NCI-H82 (cell line): Measurements from ENCODE around the gene FRS2.

Source experiments
- DNase-seq: peaks from one replicate; lab custom pipeline; 2025; lab: John Stamatoyannopoulos, UW

The FRS2 gene

DNA sequence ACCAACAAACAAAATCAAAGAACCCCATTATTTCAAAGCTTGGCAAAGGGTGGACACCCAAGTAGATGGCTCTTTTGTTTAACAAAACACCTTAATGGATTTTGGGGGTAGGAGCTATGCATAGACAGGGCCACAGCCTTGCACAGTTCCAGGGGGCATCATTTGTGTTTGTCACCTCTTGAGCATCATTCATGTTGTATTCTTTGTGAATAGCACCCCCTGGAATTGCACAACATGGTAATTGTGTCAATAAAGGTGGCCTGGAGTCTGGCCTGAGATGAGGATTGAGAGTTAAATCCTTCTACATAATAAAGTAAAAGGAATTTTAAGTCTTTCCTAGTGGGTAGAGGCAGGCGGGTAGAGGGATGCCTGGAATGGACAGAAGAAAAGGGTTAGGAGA, 3.3 kb upstream of the FRS2 start:
- no peak for DNase-seq

DNA sequence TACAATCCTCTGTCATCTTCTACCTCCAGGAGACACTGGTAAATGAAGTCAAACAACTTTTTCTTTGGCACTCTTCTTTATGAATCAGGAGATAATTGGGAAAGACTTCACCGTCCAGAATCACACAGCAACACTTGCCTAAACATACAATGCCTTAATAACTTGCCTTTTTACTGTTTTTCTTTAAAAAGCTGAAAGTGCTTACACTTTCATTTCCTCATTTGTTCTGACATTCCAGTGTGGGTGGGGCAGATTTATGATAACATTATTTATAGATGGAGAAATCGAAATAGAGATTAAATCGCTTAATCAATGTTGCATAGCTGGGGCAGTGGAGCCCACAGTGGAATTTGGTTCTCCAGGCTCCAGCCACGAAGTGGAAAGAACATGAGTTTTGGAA, 2.8 kb upstream of the FRS2 start:
- no peak for DNase-seq

DNA sequence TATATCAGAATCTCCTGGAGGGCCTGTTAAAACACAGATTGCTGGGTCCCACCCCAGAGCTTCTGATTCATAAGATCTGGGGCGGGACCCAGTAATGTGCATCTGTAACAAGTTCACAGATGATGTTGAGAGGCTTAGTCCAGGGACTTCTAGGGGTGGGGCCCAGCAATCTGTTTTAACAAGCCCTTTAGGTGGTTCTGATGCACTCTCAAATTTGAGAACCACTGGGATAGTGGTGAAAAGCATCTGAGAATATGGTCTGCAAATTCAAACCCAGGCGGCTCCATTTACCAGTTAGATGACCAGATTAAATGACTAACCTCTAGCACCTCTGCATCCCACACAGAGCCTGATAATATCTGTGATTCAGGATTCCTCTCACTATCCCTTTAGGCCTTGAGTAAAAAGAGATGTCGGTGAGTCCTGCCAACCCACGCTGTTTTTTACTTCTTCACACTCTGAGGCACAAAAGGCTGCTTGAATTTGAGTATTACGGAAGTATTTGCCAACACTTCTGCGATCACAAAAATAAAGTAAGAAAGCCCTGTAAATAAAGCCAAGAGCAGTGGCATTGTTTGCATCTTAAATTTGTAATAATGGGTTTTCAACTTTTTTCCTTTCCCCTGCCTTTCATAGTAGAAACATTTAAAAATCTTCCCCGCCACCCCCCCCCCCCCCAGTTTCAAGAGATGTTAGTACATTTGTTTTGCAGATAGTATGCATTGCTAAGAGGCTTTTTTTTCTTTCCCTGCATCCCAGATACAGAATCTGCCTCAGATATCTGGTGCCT, 1.8 kb upstream of the FRS2 start:
- peak; percentile 73 for DNase-seq

DNA sequence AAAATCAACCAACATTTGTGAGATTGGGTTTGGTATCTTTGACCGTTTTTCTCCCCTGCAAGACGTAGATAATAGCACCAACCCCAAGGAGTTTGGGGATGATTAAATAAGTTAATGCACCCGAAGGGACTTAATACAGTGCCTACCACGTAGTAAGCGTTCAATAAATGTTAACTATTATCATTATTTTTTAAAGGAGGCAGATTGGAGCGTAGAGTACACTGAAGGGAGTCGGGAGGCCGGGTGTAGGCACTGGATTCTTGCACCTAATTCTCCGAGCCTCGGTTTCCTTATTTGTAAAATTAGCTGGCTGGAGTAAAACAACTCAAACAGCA, 367 bp upstream of the FRS2 start:
- DNase-seq: no peak

DNA sequence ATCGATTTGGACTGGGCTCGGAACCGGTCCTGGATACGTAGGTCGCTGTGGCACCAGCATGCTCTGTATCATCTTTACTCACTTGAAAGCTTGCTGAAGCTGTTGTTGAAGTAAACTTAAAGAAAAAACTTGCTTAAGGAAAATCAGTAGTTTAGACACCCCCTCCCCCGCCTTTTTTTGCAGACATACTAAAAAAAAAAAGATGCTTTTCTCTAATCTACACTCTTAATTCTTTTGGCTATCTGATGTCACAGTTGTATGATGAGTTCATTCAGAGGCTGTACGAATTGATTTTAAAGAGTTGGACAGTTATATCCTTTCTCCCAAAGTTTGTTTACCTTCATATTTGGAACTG, 865 bp downstream of the FRS2 start:
- no peak for DNase-seq

DNA sequence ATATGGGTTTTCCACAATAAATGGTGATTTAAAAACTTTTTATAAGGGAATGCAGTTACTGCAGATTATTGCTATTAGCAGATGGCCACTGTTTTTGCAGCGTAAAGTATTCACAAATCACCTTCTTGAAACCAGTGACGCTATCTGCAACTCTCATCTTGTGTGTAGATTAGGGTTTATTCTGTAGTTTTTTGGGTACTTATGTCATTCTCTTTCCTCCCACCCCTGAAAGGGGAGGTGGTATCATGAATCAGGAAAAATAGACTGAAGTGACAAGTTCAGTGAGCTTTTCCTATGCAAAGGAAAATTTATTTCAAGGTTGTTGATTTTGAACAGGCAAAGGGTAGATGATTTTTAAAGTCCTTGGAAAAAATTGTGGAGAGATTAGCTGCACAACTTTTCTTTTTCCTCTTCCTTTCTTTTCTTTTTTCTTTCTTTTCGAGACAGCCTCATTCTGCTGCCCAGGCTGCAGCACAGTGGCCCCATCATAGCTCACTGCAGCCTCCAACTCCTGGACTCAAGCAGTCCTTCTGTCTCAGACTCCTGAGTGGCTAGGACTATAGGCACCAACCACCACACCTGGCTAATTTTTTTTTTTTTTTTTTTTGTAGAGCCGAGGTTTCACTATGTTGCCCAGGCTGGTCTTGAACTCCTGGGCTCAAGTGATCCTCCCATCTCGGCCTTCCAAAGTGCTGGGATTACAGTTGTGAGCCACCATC, 1.6 kb downstream of the FRS2 start:
- DNase-seq: no peak

DNA sequence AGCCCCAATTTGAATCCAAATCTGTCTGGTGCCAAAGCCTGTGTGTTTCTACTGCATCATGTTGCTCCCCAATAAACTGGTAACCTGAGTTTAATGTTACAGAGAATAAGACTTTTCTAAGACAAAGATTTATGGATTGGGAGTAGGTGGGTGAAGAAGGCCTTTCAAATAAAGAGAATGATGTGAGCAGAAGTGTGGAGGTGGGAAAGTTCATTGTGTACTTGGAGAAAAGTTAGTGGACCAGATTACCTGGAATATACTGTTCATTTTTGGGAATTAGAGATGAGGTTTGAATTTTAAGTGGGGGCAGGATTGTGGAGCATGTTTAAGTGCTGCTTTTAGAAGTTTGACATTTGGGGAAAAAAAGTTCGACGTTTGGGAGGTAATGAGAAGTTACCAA, 3.1 kb downstream of the FRS2 start:
- no peak for DNase-seq

DNA sequence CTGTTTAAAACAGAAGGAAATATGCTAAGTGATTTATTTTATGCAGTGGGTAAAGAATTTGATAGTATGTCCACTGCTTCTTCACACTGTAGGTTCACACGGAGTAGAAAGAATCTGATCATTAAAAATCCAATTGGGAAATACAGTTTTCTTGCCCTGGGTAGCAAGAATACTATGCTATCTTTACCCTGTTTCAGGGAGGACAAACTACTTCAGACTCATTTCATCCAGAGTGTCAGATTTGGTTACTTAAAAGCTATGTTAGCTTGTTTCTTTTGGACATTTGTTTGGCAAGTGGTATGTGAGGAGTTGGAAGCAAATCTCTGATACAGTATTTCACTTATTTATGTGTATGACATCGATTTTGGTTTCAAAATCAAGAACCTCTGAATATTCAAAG, 4.3 kb downstream of the FRS2 start:
- no peak for DNase-seq

DNA sequence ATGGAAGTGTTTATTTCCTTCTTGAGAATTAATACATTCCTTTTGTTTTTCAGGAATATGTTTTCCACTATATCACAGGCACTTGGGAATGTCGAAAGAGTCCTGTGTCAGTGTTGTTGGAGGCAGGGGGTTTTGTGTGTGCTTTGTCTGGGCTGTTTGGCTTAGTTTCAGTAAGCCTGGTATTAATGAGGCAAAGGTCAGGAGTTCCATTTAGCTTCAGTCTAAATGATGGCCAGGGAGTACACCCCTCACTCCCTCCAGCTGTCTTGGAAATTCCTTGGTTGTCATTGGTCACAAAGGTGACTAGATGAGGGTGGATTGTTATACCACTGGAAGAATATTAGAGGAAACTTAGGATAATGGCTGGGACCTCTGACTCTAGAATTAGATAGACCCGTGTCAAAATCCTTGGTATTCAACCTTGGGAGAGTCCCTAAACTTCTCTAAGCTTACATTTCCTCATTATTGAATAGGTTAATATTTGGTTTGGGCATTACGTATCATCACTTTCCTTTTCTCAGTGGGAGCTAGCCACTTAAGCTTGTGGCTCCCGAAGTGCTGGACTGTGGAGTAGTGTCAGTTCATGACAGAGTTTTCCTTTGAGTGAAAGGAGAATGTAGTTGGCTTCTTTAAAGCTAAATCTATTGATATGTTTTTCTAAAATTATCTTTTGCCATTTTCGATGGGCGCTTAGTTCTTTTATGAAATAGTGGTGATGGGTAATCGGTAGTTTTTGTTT, 5.2 kb downstream of the FRS2 start:
- peak; percentile 93 for DNase-seq

DNA sequence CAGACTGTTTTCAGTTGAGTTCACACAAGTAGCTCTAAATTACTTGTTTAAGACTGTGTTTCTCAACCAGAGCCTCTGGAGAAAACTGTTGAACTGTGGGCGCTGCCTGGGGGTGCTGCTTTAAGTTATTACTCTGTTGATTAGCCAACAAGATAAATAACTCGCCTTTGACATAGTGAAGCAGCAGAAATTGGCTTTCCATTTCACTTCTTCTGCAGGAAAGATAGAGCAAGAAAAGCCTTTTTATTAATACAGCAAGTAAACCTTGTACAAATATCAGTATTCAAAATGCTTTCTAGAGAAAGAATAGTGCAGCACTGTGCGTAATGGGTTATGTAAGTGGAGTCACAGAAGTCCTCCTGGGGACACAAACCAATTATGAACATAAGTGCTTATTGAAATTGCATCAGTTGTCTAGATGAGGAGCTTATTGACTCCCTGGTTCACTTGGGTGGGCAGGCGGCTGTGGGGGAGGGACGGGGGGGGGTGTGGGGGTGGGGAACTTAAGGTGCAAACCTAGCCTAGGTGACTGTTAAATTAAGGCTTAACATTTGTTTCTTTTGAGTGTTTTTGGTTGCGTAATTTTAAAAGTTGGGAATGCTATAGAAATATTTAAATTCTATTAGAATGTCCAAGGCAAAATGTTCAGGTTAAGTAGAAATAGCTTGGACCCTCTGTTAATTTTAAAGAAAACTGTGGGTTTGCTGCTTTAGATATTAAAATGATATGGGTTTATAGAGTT, 6.3 kb downstream of the FRS2 start:
- DNase-seq: peak; percentile 71

DNA sequence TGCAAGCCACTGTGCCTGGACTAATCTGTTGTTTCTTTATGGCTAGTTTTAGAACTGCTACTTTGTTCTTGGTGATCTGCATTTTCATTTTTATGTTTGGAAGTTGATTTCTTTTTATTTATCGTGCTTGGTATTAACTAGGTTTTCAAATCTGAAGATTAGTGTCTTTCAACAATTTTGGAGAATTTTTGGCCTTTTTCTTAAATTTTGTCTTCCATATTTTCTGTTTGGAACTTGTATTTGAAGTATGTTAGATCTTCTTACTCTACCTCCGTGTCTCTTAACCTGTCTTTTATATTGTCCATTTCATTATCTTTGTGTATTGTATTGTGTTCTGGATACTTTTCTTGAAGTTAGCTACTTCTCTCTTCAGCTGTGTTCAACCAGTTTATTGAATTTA, 9.5 kb downstream of the FRS2 start:
- no peak for DNase-seq

DNA sequence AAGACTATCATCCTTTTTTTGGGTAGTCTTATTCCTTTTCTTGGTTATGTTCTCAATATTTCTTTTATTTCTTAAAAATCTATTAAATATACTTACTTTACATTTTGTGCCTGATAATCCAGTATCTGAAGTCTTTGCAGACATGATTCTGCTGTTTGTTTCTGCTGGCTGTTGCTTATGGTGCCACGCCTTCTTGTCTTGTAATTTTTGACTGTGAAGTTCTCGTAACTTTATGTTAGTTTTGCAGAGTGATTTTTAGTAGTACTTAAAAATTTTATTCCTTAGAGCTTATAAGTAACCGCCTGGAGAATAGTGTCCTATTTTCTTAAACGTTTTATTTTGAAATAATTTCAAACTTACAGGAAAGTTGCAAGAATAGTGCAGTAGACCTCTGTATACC, 10.5 kb downstream of the FRS2 start:
- no peak for DNase-seq

DNA sequence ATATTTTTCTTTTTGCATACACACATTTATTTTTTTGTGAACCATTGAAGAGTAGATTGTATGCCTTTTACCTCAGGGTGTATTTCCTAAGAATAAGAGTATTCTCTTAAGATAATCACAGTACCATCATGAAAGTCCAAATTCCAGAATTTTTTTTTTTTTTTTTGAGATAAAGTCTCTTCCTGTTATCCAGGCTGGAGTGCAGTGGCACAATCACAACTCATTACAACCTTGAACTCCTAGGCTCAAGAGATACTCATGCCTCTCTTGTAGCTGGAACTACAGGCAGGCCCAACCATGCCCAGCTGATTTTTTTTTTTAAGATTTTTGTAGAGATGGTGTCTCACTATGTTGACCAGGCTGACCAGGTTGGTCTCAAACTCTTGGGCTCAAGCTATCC, 10.9 kb downstream of the FRS2 start:
- no peak for DNase-seq

DNA sequence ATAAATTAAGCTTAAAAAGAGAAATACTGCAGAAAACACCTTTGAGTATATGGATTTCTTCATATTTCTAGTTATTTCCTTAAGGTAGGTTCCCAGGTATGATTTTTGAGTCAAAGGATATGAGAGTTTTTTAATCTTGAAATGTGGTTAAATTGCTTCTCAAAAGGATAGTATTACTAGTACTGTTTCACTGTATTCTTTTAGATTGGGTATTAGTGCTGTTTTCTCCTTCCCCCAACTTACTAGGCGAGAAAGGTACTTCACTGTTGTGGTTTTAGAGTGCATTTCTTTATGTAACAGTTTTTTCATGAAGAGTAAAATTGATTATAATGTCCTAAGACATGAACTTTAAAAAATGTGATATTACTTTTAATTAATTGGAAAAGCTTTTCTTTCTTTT, 13.5 kb downstream of the FRS2 start:
- no peak for DNase-seq

DNA sequence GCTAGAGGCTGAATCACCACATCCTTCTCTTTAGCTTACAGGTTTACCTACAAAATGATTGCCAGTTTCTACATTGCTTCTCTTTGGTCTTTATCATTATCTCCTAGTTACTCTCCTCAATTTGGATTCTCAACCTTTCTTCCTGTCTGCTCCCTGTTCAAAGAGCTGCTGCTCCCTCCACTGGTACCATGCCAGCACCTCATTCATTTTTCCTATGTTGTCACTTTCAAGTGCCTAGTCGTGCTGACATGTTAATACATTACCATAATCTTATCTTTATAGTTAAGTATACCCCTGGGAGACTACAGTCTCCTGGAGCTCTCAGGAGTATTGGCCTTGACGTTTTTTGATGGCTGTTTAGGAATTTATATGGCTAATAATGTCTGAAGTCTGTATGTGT, 14.2 kb downstream of the FRS2 start:
- DNase-seq: no peak

DNA sequence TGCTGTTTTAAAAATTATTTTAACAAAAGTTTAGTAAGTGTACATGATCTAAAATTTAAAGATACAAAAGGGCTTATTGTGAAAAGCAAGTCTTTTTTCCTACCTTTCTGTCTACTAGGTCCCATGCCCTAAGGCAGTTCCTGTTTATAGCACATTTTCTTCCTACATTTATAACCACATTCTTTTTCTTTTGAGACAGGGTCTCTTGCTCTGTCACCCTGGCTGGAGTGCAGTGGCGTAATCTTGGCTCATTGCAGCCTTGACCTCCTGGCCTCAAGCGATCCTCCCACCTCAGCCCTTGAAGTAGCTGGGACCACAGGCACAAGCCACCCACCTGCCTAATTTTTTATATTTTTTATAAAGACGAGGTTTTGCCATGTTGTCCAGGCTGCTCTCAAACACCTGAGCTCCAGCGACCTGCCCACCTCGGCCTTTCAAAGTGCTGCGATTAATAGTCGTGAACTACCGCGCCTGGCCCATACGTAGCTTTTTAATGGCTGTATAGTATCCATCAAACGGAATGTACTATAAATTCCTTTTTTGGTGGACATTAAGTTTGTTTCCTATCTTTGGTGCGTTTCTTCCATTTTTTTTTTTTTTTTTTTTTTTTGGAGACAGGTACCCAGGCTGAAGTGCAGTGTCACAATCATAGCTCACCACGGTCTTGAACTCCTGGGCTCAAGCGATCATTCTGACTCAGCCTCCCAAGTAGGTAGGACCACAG, 20.9 kb downstream of the FRS2 start:
- no peak for DNase-seq

DNA sequence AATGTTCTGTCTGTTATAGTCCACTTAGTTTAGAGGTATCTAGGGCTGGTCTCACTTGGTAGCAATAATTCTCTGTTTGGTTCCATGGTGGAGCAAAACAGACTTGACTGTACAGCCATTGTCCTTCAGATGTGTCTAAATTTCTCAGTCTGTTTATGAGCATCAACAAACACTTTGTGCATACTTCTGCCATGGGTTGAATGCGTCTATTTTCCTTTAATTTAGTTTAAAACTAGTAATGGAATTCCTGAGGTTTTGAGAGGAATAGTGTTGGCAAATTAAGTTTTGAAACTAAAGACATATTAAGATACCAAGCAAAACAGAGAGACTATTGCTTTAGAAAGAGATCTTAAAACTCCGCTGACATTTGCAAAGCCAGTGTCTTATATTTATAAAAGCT, 22.6 kb downstream of the FRS2 start:
- DNase-seq: no peak

DNA sequence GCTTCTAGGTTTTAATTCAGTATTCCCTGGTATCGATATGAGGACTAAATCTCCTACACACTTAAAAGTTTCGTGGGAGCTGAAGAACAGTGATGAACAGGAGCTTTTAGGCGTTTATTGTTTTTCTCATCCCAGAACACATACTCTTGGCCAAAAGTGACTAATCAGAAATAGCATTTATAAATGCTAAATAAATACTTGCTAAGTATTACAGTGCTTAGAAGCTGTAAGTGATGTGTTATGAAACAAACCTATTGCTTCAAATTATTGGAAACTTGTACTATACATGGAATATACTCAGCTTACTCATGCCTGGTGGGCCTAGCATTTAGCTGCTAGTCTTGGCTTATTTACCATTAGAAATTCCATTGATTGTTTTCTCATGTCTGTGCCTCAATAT, 24.9 kb downstream of the FRS2 start:
- DNase-seq: no peak

DNA sequence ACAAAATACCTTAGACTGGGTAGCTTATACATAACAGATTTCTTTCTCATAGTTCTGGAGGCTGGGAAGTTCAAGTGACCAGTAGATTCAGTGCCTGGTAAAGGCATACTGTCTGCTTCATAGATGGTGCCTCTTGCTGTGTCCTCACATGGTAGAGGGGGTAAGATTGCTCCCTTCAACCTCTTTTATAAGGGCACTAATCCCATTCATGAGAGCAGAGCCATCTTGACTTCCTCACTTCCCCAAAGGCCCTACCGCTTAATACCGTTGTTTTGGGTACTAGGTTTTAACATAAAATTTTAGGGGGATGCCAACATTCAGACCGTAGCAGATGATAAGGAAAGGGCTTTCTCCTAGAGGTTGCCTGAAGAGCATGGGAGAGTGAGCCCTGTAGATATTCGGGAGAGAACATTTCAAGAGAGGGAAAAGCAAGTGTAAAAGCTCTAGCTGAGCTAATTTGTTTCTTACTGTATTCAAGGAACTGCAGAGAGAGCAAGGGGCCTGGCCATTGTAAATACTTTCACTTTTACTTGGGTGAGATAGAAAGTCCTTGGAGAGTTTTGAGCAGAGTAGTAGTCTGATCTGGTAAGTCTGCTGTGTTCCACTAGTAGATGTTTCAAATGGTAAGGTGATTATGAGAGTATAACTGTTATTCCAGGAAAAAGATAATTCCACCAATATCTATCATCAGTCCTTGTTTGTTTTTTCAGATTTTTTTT, 27.3 kb downstream of the FRS2 start:
- no peak for DNase-seq

DNA sequence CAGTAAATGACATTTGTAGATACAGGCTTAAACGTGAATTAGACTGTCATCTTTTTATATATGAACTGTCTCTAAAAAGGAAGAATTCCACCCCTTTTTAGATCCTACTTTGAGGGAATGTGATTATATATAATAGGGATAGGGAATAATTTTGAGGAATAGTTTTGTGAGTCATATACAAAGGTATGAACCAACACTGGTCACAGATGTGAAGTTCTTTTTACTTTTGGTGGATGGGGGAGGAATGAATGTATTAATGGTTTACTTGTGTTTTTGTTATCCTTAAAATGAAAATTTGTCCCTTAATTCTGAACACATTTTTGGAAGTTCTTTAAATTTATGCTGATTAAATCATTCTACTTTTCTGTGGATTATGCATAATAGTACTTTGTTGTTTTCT, 30.4 kb downstream of the FRS2 start:
- DNase-seq: no peak

DNA sequence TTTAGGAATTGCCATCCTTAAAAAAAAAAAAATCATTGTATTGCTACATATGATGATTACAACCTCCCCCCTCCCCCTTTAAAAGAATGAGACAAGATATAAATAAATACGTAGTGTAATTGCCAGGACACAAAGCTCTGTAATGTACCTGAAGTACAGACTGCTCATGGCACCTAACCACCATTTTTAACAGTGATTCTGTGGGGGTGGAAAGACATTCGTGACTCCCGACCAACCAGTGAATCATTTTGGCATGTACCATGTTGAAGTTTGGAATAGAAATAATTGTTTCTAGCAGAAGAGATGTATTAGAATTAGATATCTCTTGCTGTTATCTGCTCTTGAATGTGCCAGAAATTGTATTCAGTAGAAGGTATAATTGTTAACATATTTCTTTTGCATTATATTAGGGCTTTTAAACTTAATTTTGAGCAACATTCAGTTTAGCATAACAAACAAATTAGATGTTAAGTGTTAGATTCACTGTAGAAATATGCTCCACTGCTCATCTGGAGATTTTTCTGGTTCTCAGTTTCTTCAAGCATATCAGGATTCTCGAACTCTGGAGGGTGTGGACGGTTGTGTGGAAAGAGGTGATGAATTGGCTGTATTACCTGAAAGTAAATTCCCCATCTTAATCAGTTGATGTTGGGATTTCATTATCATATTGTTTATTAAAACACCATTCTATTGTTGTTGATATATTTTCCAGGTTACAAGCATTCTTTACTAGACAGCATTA, 31.1 kb downstream of the FRS2 start:
- DNase-seq: no peak
